OCI-LY3 (cell line): ENCODE data around the gene KRT1.

Experiments used
- CTCF ChIP-seq: fragments of 200-600, 300-600 bp; sonication (generic); IDR thresholded peaks from 2 replicates; pipeline ENCODE4 v1.5.1; 2014; ENCODE audit warnings: antibody characterized with exemption, low read length, low read depth
- EZH2phosphoT487 ChIP-seq: fragments of 200-600 bp; shearing (Covaris generic); IDR thresholded peaks from 2 replicates; pipeline ENCODE4 v1.6.1; 2018; ENCODE audit warnings: antibody characterized with exemption, mixed run types, low read depth

- no peak for TF ChIP-seq CTCF
- no peak for TF ChIP-seq EZH2phosphoT487
These were observed 5.2 kb upstream of the KRT1 start for GRCh38 chr12:52685406-52685890.
